Epithelial cell of esophagus (primary cell): ENCODE data around the gene HSD11B2.
A peak's percentile ranks its signal among the peaks of the same experiment; 100 is the strongest.

Source experiments
- DNase-seq: peaks from one replicate; pipeline ENCODE4 v3.0.0; 2010; ENCODE audit warnings: low read depth
- H3K4me3 ChIP-seq: 2 replicates; pipeline ENCODE4 v1.5.1; 2011; ENCODE audit warnings: mild to moderate bottlenecking, low read length, control low read depth
- CTCF ChIP-seq: IDR thresholded peaks from 2 replicates; pipeline ENCODE4 v1.5.1; 2011; ENCODE audit warnings: low read depth, mild to moderate bottlenecking, low read length, control low read depth, inconsistent platforms; ENCODE audit not compliant: insufficient read depth; ENCODE audit errors: missing control alignments

Gene HSD11B2

GRCh38 chr16:67430504-67430976, 381 bp upstream of the HSD11B2 start:
- DNase-seq, result peak; percentile 53
- H3K4me3 ChIP-seq, result peak overlapping the region; percentile 39
- TF ChIP-seq CTCF, result no peak

GRCh38 chr16:67431775-67432505, 1.0 kb downstream of the HSD11B2 start:
- H3K4me3 ChIP-seq, result peak overlapping the region; percentile 38
- DNase-seq, result no peak
- no peak for TF ChIP-seq CTCF

- DNase-seq, result no peak
- no peak overlapping the region for H3K4me3 ChIP-seq
- no peak for TF ChIP-seq CTCF
Observed at GRCh38 chr16:67432506-67432890, 1.6 kb downstream of the HSD11B2 start.

GRCh38 chr16:67433131-67433719, 2.3 kb downstream of the HSD11B2 start:
- H3K4me3 ChIP-seq, result no peak overlapping the region
- TF ChIP-seq CTCF, result no peak
- DNase-seq, result no peak

GRCh38 chr16:67435758-67436164, 4.8 kb downstream of the HSD11B2 start:
- no peak for TF ChIP-seq CTCF
- DNase-seq, result no peak
- no peak overlapping the region for H3K4me3 ChIP-seq

- H3K4me3 ChIP-seq, result no peak overlapping the region
- no peak for TF ChIP-seq CTCF
- no peak for DNase-seq
Observed at GRCh38 chr16:67436640-67437193, 5.8 kb downstream of the HSD11B2 start.
